MM.1S (cell line): ENCODE measurements around the gene MCF2L2.

Source experiments
- DNase-seq: peaks from one replicate; pipeline ENCODE4 v3.0.0-alpha.2; 2015
- H2AFZ ChIP-seq: fragments of 300-600 bp; sonication (generic); 2 replicates; pipeline ENCODE4 v1.6.0; 2016; ENCODE audit warnings: antibody characterized with exemption, low read length
- H3F3A ChIP-seq: fragments of 300-600 bp; sonication (generic); 2 replicates; pipeline ENCODE4 v1.6.1; 2016; ENCODE audit warnings: mild to moderate bottlenecking, antibody characterized with exemption, low read length, moderate library complexity, mixed read lengths; ENCODE audit not compliant: insufficient read depth
- H3K27ac ChIP-seq: fragments of 300-600 bp; sonication (generic); 2 replicates; pipeline ENCODE4 v1.5.1; 2016; ENCODE audit warnings: mild to moderate bottlenecking, low read length
- H3K27me3 ChIP-seq: fragments of 300-600 bp; sonication (generic); replicated peaks from 2 replicates; pipeline ENCODE4 v1.6.0; 2016; ENCODE audit warnings: low read length; ENCODE audit not compliant: insufficient read depth
- H3K36me3 ChIP-seq: fragments of 300-600 bp; sonication (generic); replicated peaks from 2 replicates; pipeline ENCODE4 v1.6.1; 2016; ENCODE audit warnings: mild to moderate bottlenecking, low read length, mixed read lengths; ENCODE audit not compliant: insufficient read depth
- H3K4me1 ChIP-seq: fragments of 300-600 bp; sonication (generic); 2 replicates; pipeline ENCODE4 v1.6.1; 2016; ENCODE audit warnings: low read length, mixed read lengths
- H3K4me2 ChIP-seq: fragments of 300-600 bp; sonication (generic); 2 replicates; pipeline ENCODE4 v1.6.0; 2016; ENCODE audit warnings: low read depth, low read length
- H3K4me3 ChIP-seq: fragments of 300-600 bp; sonication (generic); 2 replicates; pipeline ENCODE4 v1.5.1; 2016; ENCODE audit warnings: low read length, mixed read lengths
- H3K79me2 ChIP-seq: fragments of 300-600 bp; sonication (generic); 2 replicates; pipeline ENCODE4 v1.6.1; 2016; ENCODE audit warnings: mixed run types, low read length, mixed read lengths
- H3K9ac ChIP-seq: fragments of 300-600 bp; sonication (generic); 2 replicates; pipeline ENCODE4 v1.6.1; 2016; ENCODE audit warnings: low read length, mixed read lengths
- H3K9me2 ChIP-seq: fragments of 300-600 bp; sonication (generic); replicated peaks from 2 replicates; pipeline ENCODE4 v1.6.1; 2016; ENCODE audit warnings: mild to moderate bottlenecking, low read length, mixed read lengths; ENCODE audit not compliant: insufficient read depth
- H3K9me3 ChIP-seq: fragments of 300-600 bp; sonication (generic); replicated peaks from 2 replicates; pipeline ENCODE4 v1.6.1; 2016; ENCODE audit warnings: mild to moderate bottlenecking, low read length, mixed read lengths; ENCODE audit not compliant: insufficient read depth
- H4K20me1 ChIP-seq: fragments of 300-600 bp; sonication (generic); 2 replicates; pipeline ENCODE4 v1.6.1; 2016; ENCODE audit warnings: mild to moderate bottlenecking, low read length, moderate library complexity, mixed read lengths; ENCODE audit not compliant: insufficient read depth
- CTCF ChIP-seq: fragments of 300-600 bp; sonication (generic); IDR thresholded peaks from 2 replicates; pipeline ENCODE4 v1.5.1; 2016; ENCODE audit warnings: antibody characterized with exemption, low read length, mixed read lengths
- EZH2 ChIP-seq: fragments of 300-600 bp; sonication (generic); optimal IDR thresholded peaks from 2 replicates; pipeline ENCODE3; 2017; ENCODE audit warnings: low read depth, mild to moderate bottlenecking, antibody characterized with exemption, low read length, mixed read lengths
- EZH2phosphoT487 ChIP-seq: fragments of 300-600 bp; sonication (generic); IDR thresholded peaks from 2 replicates; pipeline ENCODE4 v1.6.1; 2018; ENCODE audit warnings: antibody characterized with exemption, low read length

Gene MCF2L2

GRCh38 chr3:183394150-183394549 is 34.3 kb downstream of the MCF2L2 start:
- no peaks in the 10 kb centered on the region for H4K20me1 ChIP-seq
- no peaks in the 10 kb centered on the region for H3F3A ChIP-seq
- no peak overlapping the region for H3K4me2 ChIP-seq
- no peak overlapping the region for H3K27ac ChIP-seq
- no peaks in the 10 kb centered on the region for H3K79me2 ChIP-seq
- H3K9me2 ChIP-seq: no peaks in the 10 kb centered on the region
- H3K4me3 ChIP-seq: no peak overlapping the region
- H3K36me3 ChIP-seq: no peaks in the 10 kb centered on the region
- no peak for TF ChIP-seq CTCF
- TF ChIP-seq EZH2: no peak
- no peak for TF ChIP-seq EZH2phosphoT487
- H3K4me1 ChIP-seq: no peaks in the 10 kb centered on the region
- H3K9ac ChIP-seq: no peak overlapping the region
- H2AFZ ChIP-seq: no peak overlapping the region
- no peaks in the 10 kb centered on the region for H3K27me3 ChIP-seq
- no peaks in the 10 kb centered on the region for H3K9me3 ChIP-seq
- no peak for DNase-seq

DNA sequence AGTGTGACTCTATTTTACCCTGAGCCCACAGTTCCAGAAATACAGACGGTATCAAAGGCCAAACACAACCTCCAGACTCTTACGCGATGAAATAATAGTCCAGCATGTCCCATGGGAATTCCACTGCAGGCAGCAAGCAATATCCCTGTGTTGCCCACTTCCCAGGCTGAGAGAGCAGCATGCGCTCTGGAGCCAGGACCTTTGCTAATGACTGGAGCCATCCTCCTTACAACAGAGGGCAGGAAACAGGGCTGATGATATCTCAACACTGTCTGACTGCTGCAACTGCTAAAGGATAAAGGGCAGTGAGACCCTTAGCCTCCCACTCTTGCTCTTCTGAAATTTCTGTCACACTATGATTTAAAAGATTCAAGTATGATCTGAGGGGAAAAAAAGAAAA is 34.8 kb downstream of the MCF2L2 start:
- H3K9me3 ChIP-seq: no peaks in the 10 kb centered on the region
- TF ChIP-seq EZH2 (no peak), CTCF (no peak), EZH2phosphoT487 (no peak)
- H2AFZ ChIP-seq: no peak overlapping the region
- no peaks in the 10 kb centered on the region for H3K36me3 ChIP-seq
- no peaks in the 10 kb centered on the region for H3K27me3 ChIP-seq
- no peak overlapping the region for H3K9ac ChIP-seq
- H3K4me3 ChIP-seq: no peak overlapping the region
- H3K27ac ChIP-seq: no peak overlapping the region
- H4K20me1 ChIP-seq: no peaks in the 10 kb centered on the region
- no peaks in the 10 kb centered on the region for H3K79me2 ChIP-seq
- H3K4me2 ChIP-seq: no peak overlapping the region
- H3K4me1 ChIP-seq: no peaks in the 10 kb centered on the region
- H3F3A ChIP-seq: no peaks in the 10 kb centered on the region
- H3K9me2 ChIP-seq: no peaks in the 10 kb centered on the region
- no peak for DNase-seq

GRCh38 chr3:183392186-183393034 is 36.0 kb downstream of the MCF2L2 start:
- Histone ChIP-seq H3K9me2 (no peaks in the 10 kb centered on the region), H3K4me1 (no peaks in the 10 kb centered on the region), H3K36me3 (no peaks in the 10 kb centered on the region), H3K4me3 (no peak overlapping the region), H3F3A (no peaks in the 10 kb centered on the region), H3K9ac (no peak overlapping the region), H3K9me3 (no peaks in the 10 kb centered on the region), H3K27me3 (no peaks in the 10 kb centered on the region), H3K79me2 (no peaks in the 10 kb centered on the region), H3K4me2 (no peak overlapping the region), H4K20me1 (no peaks in the 10 kb centered on the region), H2AFZ (no peak overlapping the region), H3K27ac (no peak overlapping the region)
- no peak for DNase-seq
- TF ChIP-seq EZH2 (no peak), CTCF (no peak), EZH2phosphoT487 (no peak)
